Smooth muscle cell (in vitro differentiated cells): ENCODE data around the gene DENND2D. TPM values are rescaled to one million over a fixed set of nuclear protein-coding genes. Genes with fewer than 3 reads are reported as not detected.

ENCODE experiments used
- DNase-seq: peaks from one replicate; lab custom pipeline; 2025; ENCODE audit not compliant: unreplicated experiment; lab: John Stamatoyannopoulos, UW
- H2AFZ ChIP-seq: fragments of 200-600 bp; sonication (generic); 2 replicates; pipeline ENCODE4 v1.6.0; 2016; ENCODE audit warnings: antibody characterized with exemption, low read depth, mild to moderate bottlenecking
- H3F3A ChIP-seq: fragments of 200-600 bp; sonication (generic); 2 replicates; pipeline ENCODE4 v1.6.0; 2017; ENCODE audit warnings: antibody characterized with exemption, low read depth
- H3K27ac ChIP-seq: fragments of 200-600 bp; sonication (generic); 2 replicates; pipeline ENCODE4 v1.5.1; 2016; ENCODE audit warnings: low read depth, mild to moderate bottlenecking
- H3K27me3 ChIP-seq: fragments of 200-600 bp; sonication (generic); 2 replicates; pipeline ENCODE4 v1.6.1; 2016; ENCODE audit warnings: low read depth, mild to moderate bottlenecking
- H3K36me3 ChIP-seq: fragments of 200-600 bp; sonication (generic); 2 replicates; pipeline ENCODE4 v1.5.1; 2016; ENCODE audit warnings: low read depth
- H3K4me1 ChIP-seq: fragments of 200-600 bp; sonication (generic); 2 replicates; pipeline ENCODE4 v1.5.1; 2016; ENCODE audit warnings: low read depth
- H3K4me2 ChIP-seq: fragments of 200-600 bp; sonication (generic); 2 replicates; pipeline ENCODE4 v1.6.0; 2016; ENCODE audit warnings: mild to moderate bottlenecking
- H3K4me3 ChIP-seq: fragments of 200-600 bp; sonication (generic); 2 replicates; pipeline ENCODE4 v1.5.1; 2016; ENCODE audit warnings: mild to moderate bottlenecking
- H3K79me2 ChIP-seq: fragments of 200-600 bp; sonication (generic); 2 replicates; pipeline ENCODE4 v1.6.0; 2016; ENCODE audit warnings: low read depth, mild to moderate bottlenecking
- H3K9ac ChIP-seq: fragments of 200-600 bp; sonication (generic); 2 replicates; pipeline ENCODE4 v1.6.0; 2016; ENCODE audit warnings: low read depth
- H3K9me3 ChIP-seq: fragments of 200-600 bp; sonication (generic); replicated peaks from 2 replicates; pipeline ENCODE4 v1.5.1; 2016; ENCODE audit warnings: low read depth
- H4K20me1 ChIP-seq: fragments of 200-600 bp; sonication (generic); 2 replicates; pipeline ENCODE4 v1.6.0; 2016; ENCODE audit warnings: low read depth
- WGBS: methylation state at CpG from one replicate; pipeline ENCODE4 v1.1.7; 2016; ENCODE audit warnings: low lambda C conversion rate; 5-methylcytosine and 5-hydroxymethylcytosine counted together
- polyA plus RNA-seq: library from polyadenylated mRNA; unstranded; fragments of >200 nt; fragmentation: Nextera tagmentation; extraction: Ambion mirVana; gene quantifications from 2 replicates; pipeline ENCODE4 v1.2.1, GENCODE V29; 2016
- total RNA-seq: library from RNA; depleted of rRNA; stranded (reverse); fragments of >200 nt; gene quantifications from 2 replicates; pipeline ENCODE4 v1.2.3, GENCODE V29; 2014
- TF ChIP-seq, protein P1 (sequence below): fragments of 200-600 bp; sonication (generic); IDR thresholded peaks from 2 replicates; pipeline ENCODE4 v1.5.1; 2017; ENCODE audit warnings: borderline replicate concordance, mild to moderate bottlenecking, antibody characterized with exemption; ENCODE audit not compliant: insufficient read depth, poor library complexity, severe bottlenecking

The DENND2D gene
- total and polyA plus RNA-seq, 2 experiments from 2014 or later = 0.75 to 3.7 TPM

DNA sequence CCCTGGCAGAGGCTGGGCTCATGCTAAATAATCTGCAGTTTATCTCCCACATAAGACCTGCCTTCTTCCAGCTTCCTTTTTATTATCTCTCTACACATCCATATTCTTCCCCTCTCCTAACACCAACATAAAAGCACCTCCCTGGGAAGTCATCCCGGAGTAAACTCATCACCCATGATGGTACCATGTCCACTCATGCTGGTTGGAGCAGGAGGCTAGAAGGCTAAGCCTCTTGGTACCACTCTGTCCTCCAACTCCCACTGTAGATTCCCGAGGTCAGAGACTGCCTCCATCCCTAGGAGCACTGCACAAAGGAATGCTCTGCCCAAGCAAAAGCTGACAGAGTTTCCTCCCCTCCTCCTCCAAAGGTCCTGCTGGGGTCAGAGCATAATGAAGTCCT lies 4.2 kb downstream of the DENND2D start:
- H2AFZ ChIP-seq = no peak overlapping the region
- TF ChIP-seq, protein P1, sequence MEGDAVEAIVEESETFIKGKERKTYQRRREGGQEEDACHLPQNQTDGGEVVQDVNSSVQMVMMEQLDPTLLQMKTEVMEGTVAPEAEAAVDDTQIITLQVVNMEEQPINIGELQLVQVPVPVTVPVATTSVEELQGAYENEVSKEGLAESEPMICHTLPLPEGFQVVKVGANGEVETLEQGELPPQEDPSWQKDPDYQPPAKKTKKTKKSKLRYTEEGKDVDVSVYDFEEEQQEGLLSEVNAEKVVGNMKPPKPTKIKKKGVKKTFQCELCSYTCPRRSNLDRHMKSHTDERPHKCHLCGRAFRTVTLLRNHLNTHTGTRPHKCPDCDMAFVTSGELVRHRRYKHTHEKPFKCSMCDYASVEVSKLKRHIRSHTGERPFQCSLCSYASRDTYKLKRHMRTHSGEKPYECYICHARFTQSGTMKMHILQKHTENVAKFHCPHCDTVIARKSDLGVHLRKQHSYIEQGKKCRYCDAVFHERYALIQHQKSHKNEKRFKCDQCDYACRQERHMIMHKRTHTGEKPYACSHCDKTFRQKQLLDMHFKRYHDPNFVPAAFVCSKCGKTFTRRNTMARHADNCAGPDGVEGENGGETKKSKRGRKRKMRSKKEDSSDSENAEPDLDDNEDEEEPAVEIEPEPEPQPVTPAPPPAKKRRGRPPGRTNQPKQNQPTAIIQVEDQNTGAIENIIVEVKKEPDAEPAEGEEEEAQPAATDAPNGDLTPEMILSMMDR = no peak
- no peak overlapping the region for H3K9ac ChIP-seq
- H4K20me1 ChIP-seq = no peaks in the 10 kb centered on the region
- H3K4me2 ChIP-seq = no peak overlapping the region
- 91% methylated on average over 2 of the region's 2 CpGs for WGBS
- H3K27ac ChIP-seq = no peak overlapping the region
- H3K9me3 ChIP-seq = no peaks in the 10 kb centered on the region
- H3K27me3 ChIP-seq = no peaks in the 10 kb centered on the region
- H3F3A ChIP-seq = peaks cover 12% of the 10 kb centered on the region
- H3K79me2 ChIP-seq = no peaks in the 10 kb centered on the region
- H3K4me1 ChIP-seq = peaks cover 16% of the 10 kb centered on the region
- no peak for DNase-seq
- H3K4me3 ChIP-seq = no peak overlapping the region
- no peaks in the 10 kb centered on the region for H3K36me3 ChIP-seq

- Histone ChIP-seq H3K9ac (no peak overlapping the region), H3K79me2 (no peaks in the 10 kb centered on the region), H3F3A (peaks cover 21% of the 10 kb centered on the region), H3K36me3 (no peaks in the 10 kb centered on the region), H2AFZ (no peak overlapping the region), H3K9me3 (no peaks in the 10 kb centered on the region), H3K4me2 (no peak overlapping the region), H3K4me1 (peaks cover 16% of the 10 kb centered on the region), H3K27me3 (no peaks in the 10 kb centered on the region), H3K4me3 (no peak overlapping the region), H4K20me1 (no peaks in the 10 kb centered on the region), H3K27ac (no peak overlapping the region)
- WGBS = 93% methylated on average over 4 of the region's 4 CpGs
- DNase-seq = no peak
- TF ChIP-seq, protein P1 = no peak
Measured at GRCh38 chr1:111195002-111195684, 5.3 kb downstream of the DENND2D start.

DNA sequence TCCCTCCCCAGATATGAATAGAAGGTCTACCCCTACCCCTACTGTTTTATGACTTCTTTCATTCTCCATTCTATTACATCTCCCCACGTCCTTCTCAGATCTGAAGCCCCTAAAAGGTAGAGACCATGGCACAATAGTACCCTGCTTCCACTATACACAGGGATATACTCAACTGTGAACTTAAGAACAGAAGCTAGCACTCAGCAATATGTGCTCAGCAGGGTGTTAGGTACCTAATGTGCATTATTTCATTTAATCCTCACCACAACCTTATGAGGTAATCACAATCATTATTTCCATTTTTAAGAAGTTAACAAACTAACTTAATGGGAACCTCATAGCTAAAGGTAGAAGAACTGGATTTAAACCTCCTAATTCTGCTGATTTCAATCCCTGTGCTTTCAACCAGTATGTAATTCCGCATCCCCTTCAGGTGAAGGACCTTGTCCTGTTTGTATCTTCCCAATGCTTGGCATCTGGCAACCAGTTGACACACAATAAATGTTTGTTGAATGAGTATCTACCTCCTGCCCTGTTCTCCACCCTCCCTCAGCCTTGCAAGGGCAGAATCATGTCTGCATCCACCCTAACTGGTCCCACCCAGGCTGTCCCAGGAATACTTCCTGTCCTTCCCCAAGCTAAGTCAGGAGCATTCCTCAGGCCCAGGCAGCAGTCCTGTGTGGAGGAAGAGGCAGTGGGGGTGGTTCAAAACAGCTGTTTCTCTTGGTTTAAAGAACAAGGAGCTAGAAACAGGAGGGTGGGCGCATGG lies 6.5 kb downstream of the DENND2D start:
- H3K27me3 ChIP-seq = no peaks in the 10 kb centered on the region
- H3K9ac ChIP-seq = peak overlapping the region; percentile 60
- peaks cover 28% of the 10 kb centered on the region for H3F3A ChIP-seq
- H3K27ac ChIP-seq = peak overlapping the region; percentile 94
- DNase-seq = no peak
- TF ChIP-seq, protein P1 = no peak
- H4K20me1 ChIP-seq = no peaks in the 10 kb centered on the region
- H3K9me3 ChIP-seq = no peaks in the 10 kb centered on the region
- no peaks in the 10 kb centered on the region for H3K36me3 ChIP-seq
- no peaks in the 10 kb centered on the region for H3K79me2 ChIP-seq
- H3K4me3 ChIP-seq = no peak overlapping the region
- peak overlapping the region; percentile 73 for H3K4me2 ChIP-seq
- WGBS = 95% methylated on average over 3 of the region's 3 CpGs
- peaks cover 16% of the 10 kb centered on the region for H3K4me1 ChIP-seq
- H2AFZ ChIP-seq = no peak overlapping the region
